Endothelial cell of umbilical vein (primary cell): ENCODE measurements around the gene RGS9. TPM values are rescaled to one million over a fixed set of nuclear protein-coding genes. Genes with fewer than 3 reads are reported as not detected.

Experiments
- BruUV-seq: library from RNA; stranded (reverse); fragments of 400-500 nt; replicated peaks from 2 replicates; lab custom pipeline; 2021; lab: Mats Ljungman, UMichigan
- CTCF ChIA-PET: fragments of 300-600, 350-600 bp; sonication (Branson Sonifier 250); formaldehyde crosslinking; loops from one replicate; lab custom pipeline; 2021; ENCODE audit warnings: antibody characterized with exemption, inconsistent platforms; lab: Charles Lee
- POLR2A ChIA-PET: fragments of 300-600, 350-600 bp; sonication (Branson Sonifier 250); formaldehyde crosslinking; loops from one replicate; lab custom pipeline; 2021; ENCODE audit warnings: antibody characterized with exemption, inconsistent platforms; lab: Charles Lee
- DNase-seq: peaks from one replicate; pipeline ENCODE4 v3.0.0-alpha.2; 2011; ENCODE audit warnings: low read depth, low spot score
- FAIRE-seq: peaks from 2 replicates; lab custom pipeline; 2011; peaks lifted over from hg19 to GRCh38; lab: Jason Lieb, UNC
- H2AFZ ChIP-seq: 2 replicates; pipeline ENCODE4 v1.6.0; 2012; ENCODE audit warnings: low read depth, low read length, control low read depth, inconsistent platforms
- H3K27ac ChIP-seq: 2 replicates; pipeline ENCODE4 v1.5.1; 2011; ENCODE audit warnings: low read depth, mild to moderate bottlenecking, control low read depth, low read length, moderate library complexity; ENCODE audit not compliant: insufficient read depth
- H3K27me3 ChIP-seq, 2 experiments: 2 replicates each; pipeline versions ENCODE4 v1.6.0 to v1.6.1; 2011; ENCODE audit warnings: low read length in 2 of 2, mixed read lengths in 1 of 2; ENCODE audit not compliant: control insufficient read depth in 2 of 2, insufficient read depth in 2 of 2
- H3K36me3 ChIP-seq, 2 experiments: 2 replicates in 1 of 2; 3 replicates in 1 of 2; pipeline ENCODE4 v1.5.1; 2011; ENCODE audit warnings: low read length in 2 of 2, mild to moderate bottlenecking in 1 of 2, moderate library complexity in 1 of 2; ENCODE audit not compliant: control insufficient read depth in 2 of 2, insufficient read depth in 2 of 2; ENCODE audit errors: extremely low read depth in 1 of 2
- H3K4me1 ChIP-seq: 3 replicates; pipeline ENCODE4 v1.5.1; 2011; ENCODE audit warnings: mild to moderate bottlenecking, low read length; ENCODE audit not compliant: control insufficient read depth, insufficient read depth; ENCODE audit errors: extremely low read depth
- H3K4me2 ChIP-seq: 2 replicates; pipeline ENCODE4 v1.6.1; 2011; ENCODE audit warnings: low read length, control low read depth, mixed read lengths; ENCODE audit not compliant: insufficient read depth
- H3K4me3 ChIP-seq, 3 experiments: fragments of 200-600 bp in 1 of 3; sonication (generic), shearing (Covaris generic) in 1 of 3; replicated peaks in 1 of 3; 2 replicates each; pipeline ENCODE4 v1.5.1; 2011 to 2016; ENCODE audit warnings: control low read depth in 3 of 3, low read length in 3 of 3, mild to moderate bottlenecking in 2 of 3, inconsistent platforms in 1 of 3, low read depth in 1 of 3, moderate library complexity in 1 of 3; ENCODE audit not compliant: insufficient read depth in 1 of 3
- H3K79me2 ChIP-seq: 2 replicates; pipeline ENCODE4 v1.6.0; 2012; ENCODE audit warnings: low read length, inconsistent platforms; ENCODE audit not compliant: control insufficient read depth, insufficient read depth
- H3K9ac ChIP-seq: replicated peaks from 2 replicates; pipeline ENCODE3; 2011; ENCODE audit warnings: low read length, control low read depth; ENCODE audit not compliant: insufficient read depth; ENCODE audit errors: extremely low read depth
- H3K9me1 ChIP-seq: replicated peaks from 3 replicates; pipeline ENCODE4 v1.6.0; 2011; ENCODE audit warnings: mild to moderate bottlenecking, low read length; ENCODE audit not compliant: control insufficient read depth, insufficient read depth; ENCODE audit errors: extremely low read depth
- H3K9me3 ChIP-seq: replicated peaks from 2 replicates; pipeline ENCODE4 v1.5.1; 2012; ENCODE audit warnings: low read length, inconsistent platforms; ENCODE audit not compliant: control insufficient read depth, insufficient read depth
- H4K20me1 ChIP-seq: replicated peaks from 2 replicates; pipeline ENCODE3; 2011; ENCODE audit warnings: mild to moderate bottlenecking, low read length; ENCODE audit not compliant: control insufficient read depth, insufficient read depth; ENCODE audit errors: extremely low read depth
- FOS ChIP-seq: IDR thresholded peaks from 2 replicates; pipeline ENCODE4 v1.6.1; 2011; ENCODE audit warnings: mild to moderate bottlenecking, low read length, moderate library complexity, borderline replicate concordance; ENCODE audit not compliant: insufficient read depth
- JUN ChIP-seq: IDR thresholded peaks from 2 replicates; pipeline ENCODE4 v1.6.1; 2011; ENCODE audit warnings: borderline replicate concordance, low read depth; ENCODE audit not compliant: insufficient read length, insufficient read depth
- POLR2A ChIP-seq: IDR thresholded peaks from 2 replicates; pipeline ENCODE4 v1.6.1; 2012; ENCODE audit warnings: low read depth, mild to moderate bottlenecking, control low read depth, low read length
- POLR2AphosphoS5 ChIP-seq: IDR thresholded peaks from 2 replicates; pipeline ENCODE4 v1.6.1; 2012; ENCODE audit warnings: low read depth, mild to moderate bottlenecking, control low read depth, low read length, moderate library complexity; ENCODE audit not compliant: insufficient read depth
- dilution Hi-C: fragments of 300-500 bp; cut with MboI; formaldehyde crosslinking; loops from one replicate; pipeline ENCODE4 v1.15.0; 2019; ENCODE audit warnings: low sequenced_read_pairs; ENCODE audit not compliant: extremely low pct_ligation_motif_present
- intact Hi-C: fragments of 100-400 bp; cut with micrococcal nuclease; formaldehyde crosslinking; loops from one replicate; pipeline ENCODE4 v1.10.0; 2022
- polyA plus RNA-seq, 4 experiments: library from polyadenylated mRNA; depleted of rRNA in 3 of 4; stranded (reverse) in 3 of 4; unstranded in 1 of 4; fragments of >200 nt; gene quantifications; 2 replicates each; pipeline versions ENCODE4 v1.2.1 to v1.2.3, GENCODE V29; 2011 to 2012; ENCODE audit warnings: missing spikeins in 1 of 4
- total RNA-seq: library from RNA; stranded (reverse); gene quantifications from 2 replicates; pipeline ENCODE4 v1.2.3, GENCODE V29; 2021
- TF ChIP-seq, protein P1 (sequence below): IDR thresholded peaks from 2 replicates; pipeline ENCODE4 v1.6.1; 2011; ENCODE audit not compliant: insufficient read depth, insufficient read length
- TF ChIP-seq, protein P2 (sequence below), 2 donors: IDR thresholded peaks; 1 replicate in 1 of 2; 2 replicates in 1 of 2; pipeline ENCODE4 v1.5.1; 2011; ENCODE audit warnings: low read length in 2 of 2, mild to moderate bottlenecking in 2 of 2, moderate library complexity in 2 of 2, control low read depth in 1 of 2, inconsistent platforms in 1 of 2, low read depth in 1 of 2; ENCODE audit not compliant: insufficient read depth in 1 of 2; ENCODE audit errors: extremely low read depth in 1 of 2

The RGS9 gene
- total and polyA plus RNA-seq, 2 donors (not counting 3 experiments of a cell fraction or from before 2014, with no cell fraction given): 0.61 to 1.4 TPM

DNA sequence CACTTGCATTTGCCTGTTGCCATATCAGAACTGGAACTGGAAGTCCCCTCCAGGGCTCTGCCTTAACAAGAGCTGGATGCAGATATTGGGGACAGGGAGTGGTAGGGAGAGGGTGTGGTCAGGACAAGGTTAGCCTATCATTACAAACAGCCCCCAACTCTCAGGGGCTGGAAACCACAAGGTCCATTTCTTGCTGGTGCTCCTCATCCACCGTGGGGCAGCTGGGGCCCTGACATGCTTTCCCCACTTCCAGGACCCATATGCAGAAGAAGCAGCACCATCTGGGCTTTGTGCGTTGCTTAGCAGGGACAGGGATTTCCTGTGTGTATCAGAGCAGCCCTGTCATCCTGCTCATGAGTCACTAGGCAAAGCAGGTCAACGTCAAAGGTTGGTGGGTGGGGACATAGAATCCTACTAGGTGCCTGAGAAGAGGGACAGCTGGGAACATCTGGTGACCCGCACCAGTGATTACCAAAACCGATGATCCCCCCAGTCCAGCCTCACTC is 26.9 kb downstream of the RGS9 start:
- intact Hi-C loops (no loop called here), dilution Hi-C loops (no loop called here)
- H3K9me3 ChIP-seq: no peaks in the 10 kb centered on the region
- ChIA-PET CTCF (no interaction called here), POLR2A (no interaction called here)
- H3K9ac ChIP-seq: no peak overlapping the region
- no peak overlapping the region for H3K4me3 ChIP-seq
- DNase-seq (no peak), FAIRE-seq (peak; percentile 60)
- H2AFZ ChIP-seq: no peak overlapping the region
- H3K4me2 ChIP-seq: no peak overlapping the region
- no peak overlapping the region for H3K27ac ChIP-seq
- H3K36me3 ChIP-seq: no peaks in the 10 kb centered on the region
- peaks cover 0 to 14% of the 10 kb centered on the region in 2 experiments for H3K27me3 ChIP-seq
- no peaks in the 10 kb centered on the region for H3K9me1 ChIP-seq
- H3K79me2 ChIP-seq: no peaks in the 10 kb centered on the region
- no peaks in the 10 kb centered on the region for H3K4me1 ChIP-seq
- no TSS peak for BruUV-seq
- TF ChIP-seq FOS: peak; percentile 53
- TF ChIP-seq POLR2AphosphoS5: no peak
- TF ChIP-seq POLR2A: no peak
- TF ChIP-seq, protein P1, sequence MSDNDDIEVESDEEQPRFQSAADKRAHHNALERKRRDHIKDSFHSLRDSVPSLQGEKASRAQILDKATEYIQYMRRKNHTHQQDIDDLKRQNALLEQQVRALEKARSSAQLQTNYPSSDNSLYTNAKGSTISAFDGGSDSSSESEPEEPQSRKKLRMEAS: no peak
- TF ChIP-seq, protein P2, sequence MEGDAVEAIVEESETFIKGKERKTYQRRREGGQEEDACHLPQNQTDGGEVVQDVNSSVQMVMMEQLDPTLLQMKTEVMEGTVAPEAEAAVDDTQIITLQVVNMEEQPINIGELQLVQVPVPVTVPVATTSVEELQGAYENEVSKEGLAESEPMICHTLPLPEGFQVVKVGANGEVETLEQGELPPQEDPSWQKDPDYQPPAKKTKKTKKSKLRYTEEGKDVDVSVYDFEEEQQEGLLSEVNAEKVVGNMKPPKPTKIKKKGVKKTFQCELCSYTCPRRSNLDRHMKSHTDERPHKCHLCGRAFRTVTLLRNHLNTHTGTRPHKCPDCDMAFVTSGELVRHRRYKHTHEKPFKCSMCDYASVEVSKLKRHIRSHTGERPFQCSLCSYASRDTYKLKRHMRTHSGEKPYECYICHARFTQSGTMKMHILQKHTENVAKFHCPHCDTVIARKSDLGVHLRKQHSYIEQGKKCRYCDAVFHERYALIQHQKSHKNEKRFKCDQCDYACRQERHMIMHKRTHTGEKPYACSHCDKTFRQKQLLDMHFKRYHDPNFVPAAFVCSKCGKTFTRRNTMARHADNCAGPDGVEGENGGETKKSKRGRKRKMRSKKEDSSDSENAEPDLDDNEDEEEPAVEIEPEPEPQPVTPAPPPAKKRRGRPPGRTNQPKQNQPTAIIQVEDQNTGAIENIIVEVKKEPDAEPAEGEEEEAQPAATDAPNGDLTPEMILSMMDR (IDR thresholded peaks at IDR 0.05; ENCODE audit: extremely low read depth in 1 of 2, insufficient read depth in 1 of 2, low read depth in 1 of 2, low read length in 2 of 2): no peak
- TF ChIP-seq JUN: no peak
- H4K20me1 ChIP-seq: no peaks in the 10 kb centered on the region
